Karpas-422 (cell line): Measurements from ENCODE around the gene CRTAC1. TPM values are rescaled to one million over a fixed set of nuclear protein-coding genes. Genes with fewer than 3 reads are reported as not detected.

ENCODE experiments used
- DNase-seq: peaks from one replicate; pipeline ENCODE4 v3.0.0-alpha.2; 2015
- H2AFZ ChIP-seq: fragments of 200-600 bp; sonication (generic); 2 replicates; pipeline ENCODE4 v1.6.1; 2014; ENCODE audit warnings: antibody characterized with exemption, low read length, mixed read lengths
- H3K27ac ChIP-seq: fragments of 200-600 bp; sonication (generic); 2 replicates; pipeline ENCODE4 v1.5.1; 2014; ENCODE audit warnings: mild to moderate bottlenecking, low read length, moderate library complexity
- H3K27me3 ChIP-seq: fragments of 200-600 bp; sonication (generic); 2 replicates; pipeline ENCODE4 v1.6.1; 2014; ENCODE audit warnings: low read length, mixed read lengths
- H3K36me3 ChIP-seq: fragments of 200-600 bp; sonication (generic); 2 replicates; pipeline ENCODE4 v1.6.1; 2014; ENCODE audit warnings: low read length, mixed read lengths; ENCODE audit not compliant: insufficient read depth
- H3K4me1 ChIP-seq: fragments of 200-600 bp; sonication (generic); 2 replicates; pipeline ENCODE4 v1.6.1; 2014; ENCODE audit warnings: mild to moderate bottlenecking, low read length, mixed read lengths
- H3K4me2 ChIP-seq: fragments of 200-600 bp; sonication (generic); 2 replicates; pipeline ENCODE4 v1.6.1; 2014; ENCODE audit warnings: low read length, low read depth, mild to moderate bottlenecking; ENCODE audit not compliant: poor library complexity, severe bottlenecking
- H3K4me3 ChIP-seq: fragments of 200-600 bp; sonication (generic); 2 replicates; pipeline ENCODE4 v1.5.1; 2014; ENCODE audit warnings: mild to moderate bottlenecking, antibody characterized with exemption, low read length, mixed read lengths
- H3K79me2 ChIP-seq: fragments of 200-600 bp; sonication (generic); 2 replicates; pipeline ENCODE4 v1.6.1; 2014; ENCODE audit warnings: mild to moderate bottlenecking, low read length, mixed read lengths
- H3K9ac ChIP-seq: fragments of 200-600 bp; sonication (generic); 2 replicates; pipeline ENCODE4 v1.6.0; 2014; ENCODE audit warnings: low read length
- H3K9me2 ChIP-seq: fragments of 200-600 bp; sonication (generic), shearing (Covaris generic); replicated peaks from 2 replicates; pipeline ENCODE4 v1.6.0; 2014; ENCODE audit warnings: mild to moderate bottlenecking, low read length, moderate library complexity; ENCODE audit not compliant: insufficient read depth
- H3K9me3 ChIP-seq: fragments of 300-700, 200-600 bp; sonication (generic); 2 replicates; pipeline ENCODE4 v1.6.1; 2014; ENCODE audit warnings: low read length, mixed read lengths
- H4K20me1 ChIP-seq: fragments of 200-600 bp; sonication (generic); 2 replicates; pipeline ENCODE4 v1.6.1; 2014; ENCODE audit warnings: mild to moderate bottlenecking, antibody characterized with exemption, low read length, low read depth; ENCODE audit not compliant: insufficient read depth
- total RNA-seq: library from RNA; depleted of rRNA; stranded (reverse); fragments of >200 nt; shearing (Covaris generic); gene quantifications from 2 replicates; pipeline ENCODE4 v1.2.3, GENCODE V29; 2014; ENCODE audit warnings: low replicate concordance

Gene CRTAC1
- total RNA-seq, 1 experiment from 2014 or later: not detected

GRCh38 chr10:97861097-97861750 lies 169.2 kb downstream of the CRTAC1 start:
- no peak overlapping the region for H3K4me2 ChIP-seq
- DNase-seq: no peak

DNA sequence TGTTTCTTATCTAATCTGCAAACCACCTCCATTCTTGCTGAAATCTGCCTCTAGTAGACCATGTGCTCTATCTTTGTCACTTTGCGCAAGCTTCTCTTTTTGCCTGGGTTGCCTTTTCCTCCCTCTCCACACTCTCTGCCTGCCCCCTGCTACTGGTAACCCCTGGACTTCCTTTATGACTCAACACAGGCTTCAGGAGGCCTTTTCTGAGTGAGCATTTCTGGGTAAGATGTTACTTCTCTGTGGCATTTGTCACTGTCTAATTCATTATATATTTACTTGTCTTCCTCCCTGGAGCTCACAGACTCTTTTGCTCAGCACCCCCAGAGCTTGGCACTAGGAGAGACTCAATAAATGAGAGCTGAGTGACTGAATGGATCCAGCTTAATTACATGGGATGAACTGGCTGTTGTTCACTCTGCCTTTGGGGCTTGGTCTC lies 172.4 kb downstream of the CRTAC1 start:
- H3K36me3 ChIP-seq: no peaks in the 10 kb centered on the region

More at GRCh38 chr10:97861097-97861750, 169.2 kb downstream of the CRTAC1 start:
- H3K9me3 ChIP-seq: no peaks in the 10 kb centered on the region
- H3K27me3 ChIP-seq: no peaks in the 10 kb centered on the region
- no peak overlapping the region for H2AFZ ChIP-seq
- H3K27ac ChIP-seq: no peak overlapping the region
- H3K79me2 ChIP-seq: no peaks in the 10 kb centered on the region
- no peaks in the 10 kb centered on the region for H3K4me1 ChIP-seq
- no peak overlapping the region for H3K9ac ChIP-seq
- no peak overlapping the region for H3K4me3 ChIP-seq
- no peaks in the 10 kb centered on the region for H3K9me2 ChIP-seq
- H3K36me3 ChIP-seq: no peaks in the 10 kb centered on the region
- no peaks in the 10 kb centered on the region for H4K20me1 ChIP-seq

GRCh38 chr10:97854743-97855142 lies 175.7 kb downstream of the CRTAC1 start:
- Histone ChIP-seq H3K4me2 (no peak overlapping the region), H3K27ac (no peak overlapping the region), H3K9me2 (no peaks in the 10 kb centered on the region), H3K4me1 (peaks cover 10% of the 10 kb centered on the region), H3K36me3 (no peaks in the 10 kb centered on the region), H4K20me1 (no peaks in the 10 kb centered on the region), H3K4me3 (no peak overlapping the region), H3K27me3 (no peaks in the 10 kb centered on the region), H3K9me3 (no peaks in the 10 kb centered on the region), H3K79me2 (no peaks in the 10 kb centered on the region), H2AFZ (no peak overlapping the region), H3K9ac (no peak overlapping the region)
- no peak for DNase-seq

More for the DNA sequence above, 172.4 kb downstream of the CRTAC1 start:
- Histone ChIP-seq H3K4me1 (peaks cover 10% of the 10 kb centered on the region), H3K27ac (no peak overlapping the region), H3K79me2 (no peaks in the 10 kb centered on the region), H2AFZ (no peak overlapping the region), H3K9me2 (no peaks in the 10 kb centered on the region), H3K9me3 (no peaks in the 10 kb centered on the region), H3K4me2 (no peak overlapping the region), H3K9ac (no peak overlapping the region), H4K20me1 (no peaks in the 10 kb centered on the region), H3K27me3 (no peaks in the 10 kb centered on the region), H3K4me3 (no peak overlapping the region)
- no peak for DNase-seq

- Histone ChIP-seq H3K9me2 (no peaks in the 10 kb centered on the region), H4K20me1 (no peaks in the 10 kb centered on the region), H3K4me1 (peaks cover 10% of the 10 kb centered on the region), H3K27me3 (no peaks in the 10 kb centered on the region), H3K79me2 (no peaks in the 10 kb centered on the region), H3K9me3 (no peaks in the 10 kb centered on the region), H2AFZ (no peak overlapping the region), H3K36me3 (no peaks in the 10 kb centered on the region), H3K27ac (no peak overlapping the region), H3K4me3 (no peak overlapping the region), H3K9ac (no peak overlapping the region), H3K4me2 (no peak overlapping the region)
- DNase-seq: no peak
Measured at GRCh38 chr10:97852840-97853405, 177.5 kb downstream of the CRTAC1 start.

DNA sequence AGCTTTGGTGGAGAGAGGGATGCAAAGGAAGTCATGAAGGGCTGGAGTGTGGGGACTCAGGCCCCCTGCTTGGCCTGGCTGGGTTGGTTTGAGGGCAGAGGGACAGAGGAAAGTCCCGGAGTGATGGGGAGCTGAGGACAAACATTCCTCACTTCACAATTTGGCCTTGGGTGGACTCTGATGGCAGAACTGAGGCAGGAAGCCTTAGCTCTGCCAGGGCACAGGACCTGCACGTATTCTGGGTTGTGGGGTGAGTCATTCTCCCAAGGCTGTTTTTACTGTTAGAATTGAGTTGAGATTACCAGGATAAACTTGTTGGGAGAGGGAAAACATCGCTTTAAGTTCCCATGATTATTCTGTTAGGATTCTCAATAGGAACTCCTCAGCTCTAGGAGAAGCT lies 178.1 kb downstream of the CRTAC1 start:
- H3K4me2 ChIP-seq: no peak overlapping the region
- no peak overlapping the region for H3K9ac ChIP-seq
- no peak overlapping the region for H3K4me3 ChIP-seq
- H3K79me2 ChIP-seq: no peaks in the 10 kb centered on the region
- no peaks in the 10 kb centered on the region for H3K9me2 ChIP-seq
- no peak overlapping the region for H3K27ac ChIP-seq
- H2AFZ ChIP-seq: no peak overlapping the region
- H4K20me1 ChIP-seq: no peaks in the 10 kb centered on the region
- H3K9me3 ChIP-seq: no peaks in the 10 kb centered on the region
- no peaks in the 10 kb centered on the region for H3K27me3 ChIP-seq
- no peaks in the 10 kb centered on the region for H3K36me3 ChIP-seq
- peaks cover 10% of the 10 kb centered on the region for H3K4me1 ChIP-seq
- no peak for DNase-seq

DNA sequence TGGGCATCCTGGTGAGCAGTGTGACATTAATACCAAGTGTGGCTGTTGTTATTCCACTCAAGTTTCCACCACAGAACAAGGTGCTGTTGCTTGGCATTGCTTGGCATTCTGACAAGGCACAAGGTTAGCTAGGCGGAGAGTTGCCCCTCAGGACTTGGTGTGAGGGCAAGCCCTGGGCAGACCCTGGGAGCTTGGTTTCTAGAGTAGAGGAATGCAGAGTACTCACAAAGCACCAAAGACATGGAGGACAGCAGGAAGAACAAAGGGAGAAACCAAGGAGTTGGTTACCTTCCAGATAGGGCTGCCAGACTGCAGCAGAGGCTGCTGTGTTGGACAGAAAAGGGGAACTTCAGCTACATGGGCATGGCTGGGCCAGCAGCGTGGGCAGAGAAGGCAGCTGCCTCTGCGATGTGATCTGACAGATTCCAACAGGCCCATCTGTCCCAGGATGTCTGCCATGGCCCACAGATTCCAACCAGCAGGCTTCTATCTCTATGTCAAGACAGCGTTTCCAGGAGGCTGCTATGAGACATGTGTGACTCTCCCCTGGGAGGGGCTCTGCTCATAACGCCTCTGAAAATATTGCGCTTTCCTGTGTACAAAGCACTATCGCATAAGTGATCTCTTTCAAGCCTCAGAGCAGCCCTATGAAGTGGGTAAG lies 178.9 kb downstream of the CRTAC1 start:
- Histone ChIP-seq H3K9me2 (no peaks in the 10 kb centered on the region), H3K36me3 (no peaks in the 10 kb centered on the region), H3K4me1 (peaks cover 10% of the 10 kb centered on the region), H4K20me1 (no peaks in the 10 kb centered on the region), H3K79me2 (no peaks in the 10 kb centered on the region), H3K4me3 (no peak overlapping the region), H3K9ac (no peak overlapping the region), H2AFZ (no peak overlapping the region), H3K27me3 (no peaks in the 10 kb centered on the region), H3K9me3 (no peaks in the 10 kb centered on the region), H3K4me2 (no peak overlapping the region), H3K27ac (no peak overlapping the region)
- DNase-seq: no peak

GRCh38 chr10:97850446-97850845 lies 180.0 kb downstream of the CRTAC1 start:
- Histone ChIP-seq H3K9me2 (no peaks in the 10 kb centered on the region), H3K36me3 (no peaks in the 10 kb centered on the region), H3K9ac (no peak overlapping the region), H3K4me2 (no peak overlapping the region), H2AFZ (no peak overlapping the region), H3K4me1 (peaks cover 10% of the 10 kb centered on the region), H3K27ac (no peak overlapping the region), H3K79me2 (no peaks in the 10 kb centered on the region), H3K27me3 (no peaks in the 10 kb centered on the region), H4K20me1 (no peaks in the 10 kb centered on the region), H3K4me3 (no peak overlapping the region), H3K9me3 (no peaks in the 10 kb centered on the region)
- no peak for DNase-seq

GRCh38 chr10:97849687-97850402 lies 180.6 kb downstream of the CRTAC1 start, which contains the start of gene GOLGA7B:
TSS of gene GOLGA7B (plus strand) at chr10:97849843. CDS start at chr10:97850304, 461 bp downstream.
- Histone ChIP-seq H2AFZ (no peak within 1 kb of the TSS), H3K27me3 (no peaks in the 10 kb centered on the region), H3K4me2 (peak within 1 kb of the TSS; percentile 19), H3K79me2 (no peaks in the 10 kb centered on the region), H3K36me3 (no peaks in the 10 kb centered on the region), H3K9ac (no peak within 1 kb of the TSS), H3K4me1 (peaks cover 10% of the 10 kb centered on the region), H3K4me3 (peak within 1 kb of the TSS; percentile 34; the same call in 1 of the 2 replicates), H3K9me3 (no peaks in the 10 kb centered on the region), H3K9me2 (no peaks in the 10 kb centered on the region), H3K27ac (no peak within 1 kb of the TSS), H4K20me1 (no peaks in the 10 kb centered on the region)
- no peak for DNase-seq
